HepG2 (cell line): ENCODE data around the gene SLC15A3. TPM values are rescaled to one million over a fixed set of nuclear protein-coding genes. Genes with fewer than 3 reads are reported as not detected.

Source experiments
- AGO1 ChIP-seq: fragments of 200-400 bp; formaldehyde crosslinking; IDR thresholded peaks from 2 replicates; pipeline ENCODE4 v1.6.1; 2017; ENCODE audit warnings: mild to moderate bottlenecking, low read depth, low read length, moderate library complexity; ENCODE audit not compliant: poor library complexity, severe bottlenecking
- ELF4 ChIP-seq: sonication (generic); formaldehyde crosslinking; IDR thresholded peaks from 2 replicates; pipeline ENCODE4 v1.5.0; 2020; ENCODE audit warnings: missing genetic modification reagents, mild to moderate bottlenecking, moderate library complexity, borderline replicate concordance
- FOXA1 ChIP-seq, 2 experiments: fragments of 450-650 bp in 1 of 2; sonication (generic) in 1 of 2; formaldehyde crosslinking in 1 of 2; IDR thresholded peaks; 2 replicates each; pipeline versions ENCODE4 v1.4.0 to v1.6.1; 2016 to 2020; ENCODE audit warnings: missing genetic modification reagents in 1 of 2
- JARID2 ChIP-seq: sonication (generic); formaldehyde crosslinking; IDR thresholded peaks from 2 replicates; pipeline ENCODE4 v1.8.1; 2023; ENCODE audit warnings: missing genetic modification reagents, inconsistent platforms; ENCODE audit not compliant: insufficient replicate concordance
- MZF1 ChIP-seq: sonication (generic); formaldehyde crosslinking; IDR thresholded peaks from 2 replicates; pipeline ENCODE4 v1.8.1; 2023; ENCODE audit warnings: mild to moderate bottlenecking, missing genetic modification reagents, borderline replicate concordance
- NFIB ChIP-seq: sonication (generic); formaldehyde crosslinking; IDR thresholded peaks from 2 replicates; pipeline ENCODE4 v1.9.0; 2021; ENCODE audit warnings: missing genetic modification reagents, mild to moderate bottlenecking, borderline replicate concordance
- NR2F1 ChIP-seq, 2 experiments: fragments of 450-650 bp in 1 of 2; formaldehyde crosslinking in 1 of 2; IDR thresholded peaks; 2 replicates each; pipeline versions ENCODE4 v1.5.0 to v1.6.1; 2016 to 2020; ENCODE audit warnings: mild to moderate bottlenecking in 1 of 2, missing compliant biosample characterization in 1 of 2, missing genetic modification reagents in 1 of 2, moderate library complexity in 1 of 2
- RAD21 ChIP-seq: fragments of 450-650 bp; formaldehyde crosslinking; IDR thresholded peaks from 2 replicates; pipeline ENCODE4 v1.5.0; 2020; ENCODE audit warnings: mild to moderate bottlenecking
- SMAD3 ChIP-seq: sonication (generic); formaldehyde crosslinking; IDR thresholded peaks from 2 replicates; pipeline ENCODE4 v1.4.0; 2020; ENCODE audit warnings: missing genetic modification reagents
- ZNF121 ChIP-seq: sonication (generic); formaldehyde crosslinking; IDR thresholded peaks from 2 replicates; pipeline ENCODE4 v1.5.0; 2020; ENCODE audit warnings: mild to moderate bottlenecking, missing genetic modification reagents
- ZNF382 ChIP-seq: sonication (generic); formaldehyde crosslinking; IDR thresholded peaks from 2 replicates; pipeline ENCODE4 v1.5.0; 2020; ENCODE audit warnings: missing genetic modification reagents, mild to moderate bottlenecking, borderline replicate concordance
- polyA plus RNA-seq, 8 experiments: library from polyadenylated mRNA; depleted of rRNA in 3 of 8; stranded (reverse) in 7 of 8; unstranded in 1 of 8; fragments of >200 nt; fragmentation: Illumina TruSeq in 4 of 8; extraction: Trizol in 4 of 8; gene quantifications; 2 replicates each; pipeline versions ENCODE4 v1.2.1 to v1.2.3, GENCODE V29; 2011 to 2016; ENCODE audit warnings: low read depth in 4 of 8, missing spikeins in 1 of 8, mixed read lengths in 1 of 8; ENCODE audit not compliant: insufficient read depth in 1 of 8
- total RNA-seq, 5 experiments: library from RNA; depleted of rRNA; stranded (reverse); fragments of >200 nt; fragmentation: Illumina TruSeq; extraction: Trizol; gene quantifications; 2 replicates each; pipeline ENCODE4 v1.2.3, GENCODE V29; 2016; ENCODE audit warnings: low read depth in 1 of 5
- TF ChIP-seq, protein P1 (sequence below): sonication (generic); formaldehyde crosslinking; IDR thresholded peaks from 2 replicates; pipeline ENCODE4 v1.5.0; 2020; ENCODE audit warnings: missing genetic modification reagents, mild to moderate bottlenecking, borderline replicate concordance
- TF ChIP-seq, protein P2 (sequence below): IDR thresholded peaks from 2 replicates; pipeline ENCODE4 v1.6.1; 2016; ENCODE audit warnings: low read depth, control low read depth
- TF ChIP-seq, protein P3 (sequence below): sonication (generic); formaldehyde crosslinking; IDR thresholded peaks from 2 replicates; pipeline ENCODE4 v1.5.0; 2020; ENCODE audit warnings: missing genetic modification reagents, mild to moderate bottlenecking, borderline replicate concordance
- TF ChIP-seq, protein P4 (sequence below): sonication (generic); formaldehyde crosslinking; IDR thresholded peaks from 2 replicates; pipeline ENCODE4 v1.5.1; 2020; ENCODE audit warnings: mild to moderate bottlenecking, missing genetic modification reagents, moderate library complexity
- TF ChIP-seq, protein P5 (sequence below): sonication (generic); formaldehyde crosslinking; IDR thresholded peaks from 2 replicates; pipeline ENCODE4 v1.9.0; 2021; ENCODE audit warnings: missing genetic modification reagents, borderline replicate concordance

Gene SLC15A3
- total and polyA plus RNA-seq, 2 of the 13 experiments (the other 11 are each of a cell fraction or from before 2014, with no cell fraction given): 0.45 to 0.77 TPM

DNA sequence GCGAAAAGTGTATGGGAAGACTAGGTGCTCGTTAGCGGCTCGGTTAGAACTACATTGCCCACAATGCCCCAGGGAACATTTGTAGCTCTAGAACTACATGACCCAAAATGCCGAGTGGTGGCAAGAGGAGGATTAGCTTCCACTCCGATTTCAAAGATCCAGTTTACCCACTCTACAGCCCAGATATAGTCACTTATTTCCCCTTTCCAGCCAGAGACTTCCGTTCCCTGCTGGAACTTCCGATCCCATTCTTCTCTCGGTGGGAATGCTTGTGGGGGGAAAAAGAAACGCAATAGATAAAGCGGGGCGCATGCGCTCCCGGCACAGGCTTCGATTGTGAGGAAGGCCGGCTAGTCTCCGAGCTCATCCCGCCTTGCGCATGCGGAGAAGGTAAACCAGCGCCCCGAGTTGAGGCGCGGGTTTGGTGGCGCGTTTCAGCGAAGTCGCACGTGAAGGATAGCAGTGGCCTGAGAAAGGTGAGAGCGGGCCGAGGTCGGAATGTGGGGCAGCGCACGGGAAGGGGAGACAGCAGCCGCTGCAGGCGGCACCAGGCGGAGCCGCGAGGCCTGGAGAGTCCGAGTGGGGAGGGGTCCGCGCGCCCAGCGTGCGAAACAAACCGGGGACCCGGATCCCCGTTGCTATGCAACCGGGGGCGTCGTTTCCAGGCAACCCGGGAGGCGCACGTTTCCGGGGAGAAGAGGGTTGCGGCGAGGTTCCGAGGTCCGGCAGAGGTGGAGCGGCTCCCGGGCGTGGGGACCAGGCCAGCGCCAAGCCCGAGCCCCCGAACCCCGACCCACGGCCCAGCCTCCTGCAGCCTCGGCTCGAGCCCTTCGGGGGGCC, 38.0 kb downstream of the SLC15A3 start, which contains the start of gene TMEM109 (continued):
- no peak for TF ChIP-seq AGO1
- TF ChIP-seq, protein P1, sequence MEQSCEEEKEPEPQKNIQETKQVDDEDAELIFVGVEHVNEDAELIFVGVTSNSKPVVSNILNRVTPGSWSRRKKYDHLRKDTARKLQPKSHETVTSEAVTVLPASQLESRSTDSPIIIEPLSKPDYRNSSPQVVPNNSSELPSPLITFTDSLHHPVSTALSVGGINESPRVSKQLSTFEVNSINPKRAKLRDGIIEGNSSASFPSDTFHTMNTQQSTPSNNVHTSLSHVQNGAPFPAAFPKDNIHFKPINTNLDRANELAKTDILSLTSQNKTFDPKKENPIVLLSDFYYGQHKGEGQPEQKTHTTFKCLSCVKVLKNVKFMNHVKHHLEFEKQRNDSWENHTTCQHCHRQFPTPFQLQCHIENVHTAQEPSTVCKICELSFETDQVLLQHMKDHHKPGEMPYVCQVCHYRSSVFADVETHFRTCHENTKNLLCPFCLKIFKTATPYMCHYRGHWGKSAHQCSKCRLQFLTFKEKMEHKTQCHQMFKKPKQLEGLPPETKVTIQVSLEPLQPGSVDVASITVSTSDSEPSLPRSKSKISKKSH: peak; percentile 75
- no peak for TF ChIP-seq RAD21
- no peak for TF ChIP-seq ZNF121 (CRISPR knock-in tag)
- no peak for TF ChIP-seq JARID2
- TF ChIP-seq NFIB (CRISPR knock-in tag): no peak
- TF ChIP-seq SMAD3 (CRISPR knock-in tag): no peak
- TF ChIP-seq, protein P2, sequence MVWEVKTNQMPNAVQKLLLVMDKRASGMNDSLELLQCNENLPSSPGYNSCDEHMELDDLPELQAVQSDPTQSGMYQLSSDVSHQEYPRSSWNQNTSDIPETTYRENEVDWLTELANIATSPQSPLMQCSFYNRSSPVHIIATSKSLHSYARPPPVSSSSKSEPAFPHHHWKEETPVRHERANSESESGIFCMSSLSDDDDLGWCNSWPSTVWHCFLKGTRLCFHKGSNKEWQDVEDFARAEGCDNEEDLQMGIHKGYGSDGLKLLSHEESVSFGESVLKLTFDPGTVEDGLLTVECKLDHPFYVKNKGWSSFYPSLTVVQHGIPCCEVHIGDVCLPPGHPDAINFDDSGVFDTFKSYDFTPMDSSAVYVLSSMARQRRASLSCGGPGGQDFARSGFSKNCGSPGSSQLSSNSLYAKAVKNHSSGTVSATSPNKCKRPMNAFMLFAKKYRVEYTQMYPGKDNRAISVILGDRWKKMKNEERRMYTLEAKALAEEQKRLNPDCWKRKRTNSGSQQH (CRISPR knock-in tag): no peak
- TF ChIP-seq MZF1 (CRISPR knock-in tag): no peak
- TF ChIP-seq FOXA1 (IDR thresholded peaks at IDR 0.05): no peak
- TF ChIP-seq FOXA1 (CRISPR knock-in tag; IDR thresholded peaks at IDR 0.05): no peak
- TF ChIP-seq, protein P3, sequence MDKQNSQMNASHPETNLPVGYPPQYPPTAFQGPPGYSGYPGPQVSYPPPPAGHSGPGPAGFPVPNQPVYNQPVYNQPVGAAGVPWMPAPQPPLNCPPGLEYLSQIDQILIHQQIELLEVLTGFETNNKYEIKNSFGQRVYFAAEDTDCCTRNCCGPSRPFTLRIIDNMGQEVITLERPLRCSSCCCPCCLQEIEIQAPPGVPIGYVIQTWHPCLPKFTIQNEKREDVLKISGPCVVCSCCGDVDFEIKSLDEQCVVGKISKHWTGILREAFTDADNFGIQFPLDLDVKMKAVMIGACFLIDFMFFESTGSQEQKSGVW (CRISPR knock-in tag): no peak
- TF ChIP-seq, protein P4, sequence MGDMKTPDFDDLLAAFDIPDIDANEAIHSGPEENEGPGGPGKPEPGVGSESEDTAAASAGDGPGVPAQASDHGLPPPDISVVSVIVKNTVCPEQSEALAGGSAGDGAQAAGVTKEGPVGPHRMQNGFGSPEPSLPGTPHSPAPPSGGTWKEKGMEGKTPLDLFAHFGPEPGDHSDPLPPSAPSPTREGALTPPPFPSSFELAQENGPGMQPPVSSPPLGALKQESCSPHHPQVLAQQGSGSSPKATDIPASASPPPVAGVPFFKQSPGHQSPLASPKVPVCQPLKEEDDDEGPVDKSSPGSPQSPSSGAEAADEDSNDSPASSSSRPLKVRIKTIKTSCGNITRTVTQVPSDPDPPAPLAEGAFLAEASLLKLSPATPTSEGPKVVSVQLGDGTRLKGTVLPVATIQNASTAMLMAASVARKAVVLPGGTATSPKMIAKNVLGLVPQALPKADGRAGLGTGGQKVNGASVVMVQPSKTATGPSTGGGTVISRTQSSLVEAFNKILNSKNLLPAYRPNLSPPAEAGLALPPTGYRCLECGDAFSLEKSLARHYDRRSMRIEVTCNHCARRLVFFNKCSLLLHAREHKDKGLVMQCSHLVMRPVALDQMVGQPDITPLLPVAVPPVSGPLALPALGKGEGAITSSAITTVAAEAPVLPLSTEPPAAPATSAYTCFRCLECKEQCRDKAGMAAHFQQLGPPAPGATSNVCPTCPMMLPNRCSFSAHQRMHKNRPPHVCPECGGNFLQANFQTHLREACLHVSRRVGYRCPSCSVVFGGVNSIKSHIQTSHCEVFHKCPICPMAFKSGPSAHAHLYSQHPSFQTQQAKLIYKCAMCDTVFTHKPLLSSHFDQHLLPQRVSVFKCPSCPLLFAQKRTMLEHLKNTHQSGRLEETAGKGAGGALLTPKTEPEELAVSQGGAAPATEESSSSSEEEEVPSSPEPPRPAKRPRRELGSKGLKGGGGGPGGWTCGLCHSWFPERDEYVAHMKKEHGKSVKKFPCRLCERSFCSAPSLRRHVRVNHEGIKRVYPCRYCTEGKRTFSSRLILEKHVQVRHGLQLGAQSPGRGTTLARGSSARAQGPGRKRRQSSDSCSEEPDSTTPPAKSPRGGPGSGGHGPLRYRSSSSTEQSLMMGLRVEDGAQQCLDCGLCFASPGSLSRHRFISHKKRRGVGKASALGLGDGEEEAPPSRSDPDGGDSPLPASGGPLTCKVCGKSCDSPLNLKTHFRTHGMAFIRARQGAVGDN (CRISPR knock-in tag): peak; percentile 98
- no peak for TF ChIP-seq NR2F1 (CRISPR knock-in tag; IDR thresholded peaks at IDR 0.05)
- TF ChIP-seq, protein P5, sequence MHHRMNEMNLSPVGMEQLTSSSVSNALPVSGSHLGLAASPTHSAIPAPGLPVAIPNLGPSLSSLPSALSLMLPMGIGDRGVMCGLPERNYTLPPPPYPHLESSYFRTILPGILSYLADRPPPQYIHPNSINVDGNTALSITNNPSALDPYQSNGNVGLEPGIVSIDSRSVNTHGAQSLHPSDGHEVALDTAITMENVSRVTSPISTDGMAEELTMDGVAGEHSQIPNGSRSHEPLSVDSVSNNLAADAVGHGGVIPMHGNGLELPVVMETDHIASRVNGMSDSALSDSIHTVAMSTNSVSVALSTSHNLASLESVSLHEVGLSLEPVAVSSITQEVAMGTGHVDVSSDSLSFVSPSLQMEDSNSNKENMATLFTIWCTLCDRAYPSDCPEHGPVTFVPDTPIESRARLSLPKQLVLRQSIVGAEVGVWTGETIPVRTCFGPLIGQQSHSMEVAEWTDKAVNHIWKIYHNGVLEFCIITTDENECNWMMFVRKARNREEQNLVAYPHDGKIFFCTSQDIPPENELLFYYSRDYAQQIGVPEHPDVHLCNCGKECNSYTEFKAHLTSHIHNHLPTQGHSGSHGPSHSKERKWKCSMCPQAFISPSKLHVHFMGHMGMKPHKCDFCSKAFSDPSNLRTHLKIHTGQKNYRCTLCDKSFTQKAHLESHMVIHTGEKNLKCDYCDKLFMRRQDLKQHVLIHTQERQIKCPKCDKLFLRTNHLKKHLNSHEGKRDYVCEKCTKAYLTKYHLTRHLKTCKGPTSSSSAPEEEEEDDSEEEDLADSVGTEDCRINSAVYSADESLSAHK (CRISPR knock-in tag): no peak
- TF ChIP-seq ELF4: no peak
- TF ChIP-seq ZNF382: no peak
